SJCRH30 (cell line): ENCODE measurements around the gene SLC39A7. TPM values are rescaled to one million over a fixed set of nuclear protein-coding genes. Genes with fewer than 3 reads are reported as not detected.

Experiments
- DNase-seq, 2 experiments: peaks; one replicate each; pipeline ENCODE4 v3.0.0-alpha.2; 2015 to 2020
- H3K27ac ChIP-seq: fragments of 250-450 bp; sonication (Bioruptor Pico); 2 replicates; pipeline ENCODE4 v1.5.1; 2020; ENCODE audit warnings: mild to moderate bottlenecking, moderate library complexity
- H3K27me3 ChIP-seq: fragments of 250-450 bp; sonication (Bioruptor Pico); 2 replicates; pipeline ENCODE4 v1.5.1; 2020; ENCODE audit warnings: mild to moderate bottlenecking, moderate library complexity
- H3K36me3 ChIP-seq: fragments of 250-450 bp; sonication (Bioruptor Pico); 2 replicates; pipeline ENCODE4 v1.5.1; 2020; ENCODE audit warnings: mild to moderate bottlenecking, moderate library complexity
- H3K4me1 ChIP-seq: fragments of 250-450 bp; sonication (Bioruptor Pico); 2 replicates; pipeline ENCODE4 v1.5.1; 2020; ENCODE audit warnings: mild to moderate bottlenecking, moderate library complexity
- H3K4me3 ChIP-seq: fragments of 250-450 bp; sonication (Bioruptor Pico); 2 replicates; pipeline ENCODE4 v1.5.1; 2020; ENCODE audit warnings: mild to moderate bottlenecking, moderate library complexity
- H3K9me3 ChIP-seq: fragments of 250-450 bp; sonication (Bioruptor Pico); replicated peaks from 2 replicates; pipeline ENCODE4 v1.5.1; 2020; ENCODE audit warnings: mild to moderate bottlenecking, moderate library complexity
- total RNA-seq: library from RNA; depleted of rRNA; stranded (reverse); fragments of >200 nt; shearing (Covaris generic); gene quantifications from 2 replicates; pipeline ENCODE4 v1.2.3, GENCODE V29; 2014

SLC39A7 gene
- total RNA-seq, 1 experiment from 2014 or later = 75.1 TPM

DNA sequence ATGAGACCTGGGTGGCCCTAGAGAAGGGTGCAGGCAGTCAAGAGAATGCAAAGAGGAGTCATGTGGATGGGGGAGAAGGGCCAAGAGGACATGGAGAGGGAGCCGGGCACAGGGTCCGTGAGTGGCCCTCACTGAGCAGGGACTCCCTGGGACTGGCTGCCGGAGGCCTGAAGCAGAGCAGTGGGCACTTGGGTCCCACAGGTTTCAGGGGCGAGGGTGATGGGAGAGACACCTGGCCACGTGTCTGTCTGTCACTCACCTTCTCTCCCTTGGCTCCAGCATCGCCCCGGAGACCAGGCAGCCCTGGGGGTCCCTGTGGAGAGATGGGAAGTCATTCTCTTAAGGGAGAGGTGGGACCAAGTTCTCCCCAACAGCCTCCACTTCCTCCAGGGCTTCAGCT lies 33.9 kb upstream of the SLC39A7 start:
- DNase-seq = no peak
- Histone ChIP-seq H3K4me3 (no peak overlapping the region), H3K27me3 (no peaks in the 10 kb centered on the region), H3K27ac (no peak overlapping the region), H3K9me3 (no peaks in the 10 kb centered on the region), H3K4me1 (peaks cover 4% of the 10 kb centered on the region; the same call in 1 of the 2 replicates), H3K36me3 (no peaks in the 10 kb centered on the region)

- no peaks in the 10 kb centered on the region for H3K9me3 ChIP-seq
- DNase-seq = no peak
- H3K4me3 ChIP-seq = no peak overlapping the region
- no peak overlapping the region for H3K27ac ChIP-seq
- H3K36me3 ChIP-seq = no peaks in the 10 kb centered on the region
- no peaks in the 10 kb centered on the region for H3K27me3 ChIP-seq
- H3K4me1 ChIP-seq = no peaks in the 10 kb centered on the region
Observed at GRCh38 chr6:33167374-33168283, 33.0 kb upstream of the SLC39A7 start.

- H3K27me3 ChIP-seq = no peaks in the 10 kb centered on the region
- no peaks in the 10 kb centered on the region for H3K4me1 ChIP-seq
- DNase-seq = no peak
- H3K9me3 ChIP-seq = no peaks in the 10 kb centered on the region
- no peak overlapping the region for H3K27ac ChIP-seq
- no peaks in the 10 kb centered on the region for H3K36me3 ChIP-seq
- no peak overlapping the region for H3K4me3 ChIP-seq
Observed at GRCh38 chr6:33168284-33168601, 32.4 kb upstream of the SLC39A7 start.

GRCh38 chr6:33168639-33169038 lies 32.0 kb upstream of the SLC39A7 start:
- Histone ChIP-seq H3K36me3 (no peaks in the 10 kb centered on the region), H3K27me3 (no peaks in the 10 kb centered on the region), H3K9me3 (no peaks in the 10 kb centered on the region), H3K4me1 (no peaks in the 10 kb centered on the region), H3K4me3 (no peak overlapping the region), H3K27ac (no peak overlapping the region)
- DNase-seq = no peak

- H3K9me3 ChIP-seq = no peaks in the 10 kb centered on the region
- no peaks in the 10 kb centered on the region for H3K27me3 ChIP-seq
- H3K27ac ChIP-seq = no peak overlapping the region
- DNase-seq = no peak
- H3K36me3 ChIP-seq = no peaks in the 10 kb centered on the region
- no peaks in the 10 kb centered on the region for H3K4me1 ChIP-seq
- no peak overlapping the region for H3K4me3 ChIP-seq
Observed at GRCh38 chr6:33169291-33170175, 31.1 kb upstream of the SLC39A7 start.

DNA sequence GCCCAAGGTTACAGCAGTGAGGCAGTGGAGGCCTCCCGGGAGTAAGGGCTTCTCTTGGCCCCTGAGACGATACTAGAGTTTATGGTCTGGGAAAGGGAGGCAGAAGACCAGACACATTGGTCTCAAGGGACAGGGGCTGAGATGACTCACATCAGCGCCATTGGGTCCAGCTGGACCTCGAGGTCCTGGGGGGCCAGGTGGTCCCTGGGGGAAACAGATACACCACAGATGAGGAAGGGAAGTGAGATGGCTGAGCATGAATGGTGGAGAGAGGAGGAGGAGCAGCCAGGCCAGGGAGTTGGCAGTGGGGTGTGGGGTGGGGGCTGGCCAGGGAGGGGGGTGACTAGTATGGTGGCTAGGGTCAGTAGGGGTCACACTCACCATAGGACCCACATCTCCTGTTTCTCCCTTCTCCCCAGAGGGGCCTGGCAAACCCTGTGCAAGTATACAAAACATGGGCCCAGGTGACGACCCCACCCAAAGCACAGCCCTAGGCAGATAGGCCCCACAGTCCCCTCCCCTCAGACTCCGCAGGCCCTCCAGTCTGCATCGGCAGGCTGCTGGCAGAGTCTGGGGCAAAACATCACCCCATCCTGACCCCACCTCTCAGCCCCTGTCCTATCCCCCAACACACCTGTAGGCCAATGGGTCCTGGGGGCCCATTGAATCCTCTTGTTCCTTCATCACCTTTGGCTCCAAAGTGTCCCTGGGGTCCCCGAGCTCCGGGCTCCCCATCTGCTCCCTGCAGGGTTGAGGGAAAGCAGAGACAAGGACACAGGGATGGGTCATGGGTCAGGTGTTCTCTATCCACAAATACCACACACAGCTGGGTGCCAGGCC lies 30.3 kb upstream of the SLC39A7 start:
- no peaks in the 10 kb centered on the region for H3K27me3 ChIP-seq
- H3K9me3 ChIP-seq = no peaks in the 10 kb centered on the region
- H3K27ac ChIP-seq = no peak overlapping the region
- H3K4me3 ChIP-seq = no peak overlapping the region
- DNase-seq = no peak
- H3K36me3 ChIP-seq = no peaks in the 10 kb centered on the region
- H3K4me1 ChIP-seq = no peaks in the 10 kb centered on the region

- Histone ChIP-seq H3K9me3 (no peaks in the 10 kb centered on the region), H3K4me1 (no peaks in the 10 kb centered on the region), H3K27me3 (no peaks in the 10 kb centered on the region), H3K36me3 (no peaks in the 10 kb centered on the region), H3K27ac (no peak overlapping the region), H3K4me3 (no peak overlapping the region)
- no peak for DNase-seq
Observed at GRCh38 chr6:33171016-33171879, 29.4 kb upstream of the SLC39A7 start.

DNA sequence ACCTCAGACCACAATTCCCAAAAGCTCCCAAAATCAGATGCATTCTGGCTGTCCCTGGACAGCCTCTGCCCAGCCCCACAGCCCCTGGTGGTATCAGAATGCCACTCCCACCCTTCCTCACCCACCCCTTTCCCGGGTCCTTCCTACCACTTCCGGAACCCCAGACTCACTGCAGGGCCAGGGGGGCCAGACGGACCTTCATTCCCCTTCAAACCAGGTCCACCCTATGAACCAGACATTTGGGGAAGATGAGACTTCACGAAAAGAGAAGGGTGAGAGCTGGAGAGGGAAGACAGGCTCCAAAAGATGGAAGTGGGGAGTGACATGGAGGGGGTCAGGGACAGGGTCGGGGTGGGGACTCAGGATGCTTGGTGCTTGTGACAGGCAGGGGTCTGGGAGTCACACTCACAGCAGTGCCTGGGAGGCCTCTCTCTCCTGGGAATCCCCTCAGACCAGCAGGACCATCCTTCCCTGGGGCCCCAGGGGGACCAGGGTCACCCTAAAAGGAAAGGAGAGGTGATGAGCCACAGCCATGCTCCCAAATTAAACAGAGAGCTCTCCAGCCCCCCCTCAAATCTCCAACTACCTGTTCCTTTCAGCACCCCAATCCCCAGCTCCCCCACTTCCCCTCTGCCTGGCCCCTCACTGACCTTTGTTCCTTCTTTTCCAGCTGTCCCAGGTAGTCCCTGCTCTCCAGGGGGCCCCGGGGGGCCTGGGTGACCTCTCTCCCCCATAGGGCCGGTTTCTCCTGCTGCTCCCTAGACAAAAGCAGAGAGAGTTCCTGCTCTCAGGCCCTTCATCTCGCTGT lies 28.6 kb upstream of the SLC39A7 start:
- peaks cover under 1% of the 10 kb centered on the region; the same call in 1 of the 2 replicates for H3K4me1 ChIP-seq
- no peaks in the 10 kb centered on the region for H3K27me3 ChIP-seq
- no peaks in the 10 kb centered on the region for H3K36me3 ChIP-seq
- H3K4me3 ChIP-seq = no peak overlapping the region
- no peak for DNase-seq
- H3K27ac ChIP-seq = no peak overlapping the region
- no peaks in the 10 kb centered on the region for H3K9me3 ChIP-seq

- peaks cover 8% of the 10 kb centered on the region for H3K4me1 ChIP-seq
- H3K27me3 ChIP-seq = no peaks in the 10 kb centered on the region
- H3K27ac ChIP-seq = no peak overlapping the region
- no peaks in the 10 kb centered on the region for H3K36me3 ChIP-seq
- no peaks in the 10 kb centered on the region for H3K9me3 ChIP-seq
- H3K4me3 ChIP-seq = no peak overlapping the region
- peak in 1 of 2 experiments; percentile 40 for DNase-seq
Observed at GRCh38 chr6:33172688-33173534, 27.8 kb upstream of the SLC39A7 start.

DNA sequence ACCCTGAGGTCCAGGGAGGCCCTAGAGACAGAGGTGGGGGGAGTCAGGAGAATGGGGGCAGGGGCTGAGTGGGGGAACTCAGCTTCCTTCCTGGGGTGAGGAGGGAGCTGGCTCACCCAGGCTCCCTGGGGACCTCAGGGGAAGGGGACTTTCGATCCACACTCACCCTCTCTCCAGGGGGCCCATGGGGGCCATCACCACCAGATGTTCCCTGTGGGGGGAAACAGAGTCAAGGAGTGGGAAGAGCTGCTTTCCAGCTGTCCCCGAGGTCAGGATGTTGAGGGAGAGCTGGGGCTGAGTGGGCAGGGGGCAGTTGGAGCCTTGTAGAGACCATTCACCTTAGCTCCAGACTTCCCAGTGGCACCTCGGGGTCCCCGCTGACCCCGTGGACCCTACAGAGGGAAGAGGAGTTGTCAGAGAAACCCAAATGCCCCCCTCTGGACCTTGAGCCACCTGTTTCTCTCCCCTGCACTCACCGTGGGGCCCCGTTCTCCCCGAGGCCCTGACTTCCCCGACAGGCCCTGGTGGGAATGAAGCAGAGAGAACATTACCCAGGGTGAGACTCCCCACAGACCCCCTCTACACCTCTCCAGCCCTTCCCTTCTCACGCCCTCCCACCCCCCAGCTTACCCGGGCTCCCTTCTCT lies 27.0 kb upstream of the SLC39A7 start:
- Histone ChIP-seq H3K4me1 (peaks cover 14% of the 10 kb centered on the region), H3K27ac (no peak overlapping the region), H3K9me3 (no peaks in the 10 kb centered on the region), H3K27me3 (no peaks in the 10 kb centered on the region), H3K4me3 (no peak overlapping the region), H3K36me3 (no peaks in the 10 kb centered on the region)
- DNase-seq = no peak

DNA sequence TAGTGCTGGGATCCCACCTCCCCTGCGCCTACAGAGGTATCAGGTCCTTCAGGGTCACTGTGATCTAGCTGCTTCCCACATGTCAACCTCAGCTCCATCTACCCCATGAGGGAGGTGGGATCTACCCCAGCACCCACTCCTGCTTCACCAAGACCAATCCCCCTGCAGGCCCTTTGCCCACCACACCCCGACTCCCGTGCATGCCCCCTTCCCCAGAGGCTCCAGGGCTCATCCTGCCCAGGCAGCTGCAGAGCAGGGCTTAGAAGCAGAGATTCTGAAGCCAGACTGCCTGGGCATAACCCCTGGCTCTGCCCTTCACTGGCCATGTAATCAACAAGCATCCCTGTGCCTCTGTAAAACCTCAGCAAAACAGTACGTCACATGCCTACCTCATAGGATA lies 25.9 kb upstream of the SLC39A7 start:
- no peaks in the 10 kb centered on the region for H3K27me3 ChIP-seq
- H3K27ac ChIP-seq = no peak overlapping the region
- no peaks in the 10 kb centered on the region for H3K36me3 ChIP-seq
- no peak for DNase-seq
- H3K4me3 ChIP-seq = no peak overlapping the region
- peaks cover 14% of the 10 kb centered on the region for H3K4me1 ChIP-seq
- H3K9me3 ChIP-seq = no peaks in the 10 kb centered on the region

DNA sequence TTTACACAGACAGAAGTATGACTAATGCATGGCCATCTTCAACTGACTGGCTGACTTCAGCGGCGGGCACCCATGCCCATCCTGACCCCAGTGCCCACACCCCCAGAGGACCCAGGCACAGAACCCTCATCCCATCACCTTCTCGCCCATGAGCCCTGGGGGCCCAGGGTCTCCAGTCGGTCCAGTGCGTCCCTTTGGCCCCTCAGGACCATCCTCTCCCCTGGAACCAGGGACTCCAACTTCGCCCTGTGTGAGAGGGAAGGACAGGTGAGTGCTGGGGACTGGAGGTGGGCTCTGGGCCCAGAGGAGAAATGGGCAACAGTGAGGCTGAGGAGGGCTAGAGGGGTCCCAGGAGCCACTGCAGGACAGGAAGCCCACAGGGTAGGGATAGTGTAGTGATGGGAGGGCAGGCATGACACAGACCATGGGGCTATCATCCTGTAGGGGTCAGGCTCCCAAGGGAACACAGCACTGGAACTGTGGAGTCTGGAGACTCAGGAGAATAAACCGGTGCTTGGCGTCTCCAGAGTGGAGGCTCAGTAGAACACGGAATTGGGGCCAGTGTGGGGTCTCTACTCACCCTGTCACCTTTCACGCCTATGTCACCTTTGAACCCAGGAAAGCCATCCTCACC lies 25.1 kb upstream of the SLC39A7 start:
- no peaks in the 10 kb centered on the region for H3K9me3 ChIP-seq
- no peaks in the 10 kb centered on the region for H3K27me3 ChIP-seq
- no peaks in the 10 kb centered on the region for H3K36me3 ChIP-seq
- no peak overlapping the region for H3K27ac ChIP-seq
- no peak for DNase-seq
- H3K4me1 ChIP-seq = peaks cover 14% of the 10 kb centered on the region
- H3K4me3 ChIP-seq = no peak overlapping the region
